ENCODE data around the gene ALG5. TPM values are rescaled to one million over a fixed set of nuclear protein-coding genes. Genes with fewer than 3 reads are reported as not detected.

ALG5 gene
- polyA plus RNA-seq, 2 of the 4 experiments (the other 2 are of a cell fraction), result 34.4 to 69.0 TPM

DNA sequence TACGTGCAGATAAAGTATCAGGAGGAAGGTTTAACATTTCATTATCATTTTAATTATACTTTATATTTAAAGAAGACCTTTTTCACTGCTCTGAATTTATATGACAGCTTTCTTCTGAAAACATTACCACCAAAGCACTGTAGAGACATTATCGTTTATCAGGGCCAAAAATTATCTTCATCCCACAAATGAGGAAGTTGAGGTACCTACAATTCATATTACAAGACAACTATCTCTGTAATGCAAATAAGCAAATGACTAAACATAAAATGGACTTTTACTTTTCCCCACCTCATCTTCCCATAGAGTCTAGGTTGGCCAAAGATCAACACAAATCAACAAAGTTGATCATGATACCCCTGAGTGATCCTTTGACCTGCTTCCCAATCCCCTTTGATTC is 48.2 kb downstream of the ALG5 start:
- ChIA-PET CTCF (no interaction called here), POLR2A (no interaction called here)
- DNase-seq (ENCODE audit: low read depth in 1 of 2, low spot score in 1 of 2) (no peak), FAIRE-seq (no peak), ATAC-seq (no peak)
- 87% methylated on average over 2 of the region's 2 CpGs for WGBS (ENCODE audit: missing lambda C conversion rate)
- TF ChIP-seq HDAC2 (IDR thresholded peaks at IDR 0.05) (no peak), MAFK (IDR thresholded peaks at IDR 0.05; ENCODE audit: partially characterized antibody) (no peak), EHF (CRISPR knock-in tag; IDR thresholded peaks at IDR 0.05) (no peak), GATA3 (IDR thresholded peaks at IDR 0.05; ENCODE audit: borderline replicate concordance) (no peak), RCOR1 (IDR thresholded peaks at IDR 0.05; ENCODE audit: low read depth, low read length) (no peak)
- TF ChIP-seq, protein P1, sequence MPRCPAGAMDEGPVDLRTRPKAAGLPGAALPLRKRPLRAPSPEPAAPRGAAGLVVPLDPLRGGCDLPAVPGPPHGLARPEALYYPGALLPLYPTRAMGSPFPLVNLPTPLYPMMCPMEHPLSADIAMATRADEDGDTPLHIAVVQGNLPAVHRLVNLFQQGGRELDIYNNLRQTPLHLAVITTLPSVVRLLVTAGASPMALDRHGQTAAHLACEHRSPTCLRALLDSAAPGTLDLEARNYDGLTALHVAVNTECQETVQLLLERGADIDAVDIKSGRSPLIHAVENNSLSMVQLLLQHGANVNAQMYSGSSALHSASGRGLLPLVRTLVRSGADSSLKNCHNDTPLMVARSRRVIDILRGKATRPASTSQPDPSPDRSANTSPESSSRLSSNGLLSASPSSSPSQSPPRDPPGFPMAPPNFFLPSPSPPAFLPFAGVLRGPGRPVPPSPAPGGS (IDR thresholded peaks at IDR 0.05), result no peak
- Histone ChIP-seq H3K27ac (no peak overlapping the region), H3K4me2 (no peak overlapping the region), H3K4me3 (no peak overlapping the region), H3K4me1 (no peaks in the 10 kb centered on the region), H3K9me3 (no peaks in the 10 kb centered on the region)

DNA sequence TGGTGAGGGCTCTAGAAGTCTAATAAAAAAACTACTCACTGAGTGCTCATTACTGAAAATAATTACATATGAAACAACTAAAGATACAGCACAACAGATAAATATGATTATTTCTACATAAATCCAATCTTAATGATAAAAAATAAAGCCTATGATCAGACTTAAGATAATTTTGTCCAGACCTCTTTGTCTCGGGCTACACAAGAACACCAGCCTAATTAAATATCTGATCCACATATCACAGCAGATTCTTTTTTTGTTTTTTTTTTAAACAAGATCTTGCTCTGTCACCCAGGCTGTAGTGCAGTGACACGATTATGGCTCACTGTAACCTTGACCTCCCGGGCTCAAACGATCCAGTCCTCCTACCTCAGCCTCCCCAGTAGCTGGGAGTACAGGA is 48.8 kb downstream of the ALG5 start:
- DNase-seq (ENCODE audit: low read depth in 1 of 2, low spot score in 1 of 2), result no peak
- no peaks in the 10 kb centered on the region for H3K9me3 ChIP-seq
- no peak overlapping the region for H3K4me2 ChIP-seq
- 89% methylated on average over 4 of the region's 4 CpGs for WGBS (ENCODE audit: missing lambda C conversion rate)
- FAIRE-seq, result no peak
- POLR2A ChIA-PET, result no interaction called here
- no peak overlapping the region for H3K4me3 ChIP-seq
- ATAC-seq, result no peak
- TF ChIP-seq, protein P2, sequence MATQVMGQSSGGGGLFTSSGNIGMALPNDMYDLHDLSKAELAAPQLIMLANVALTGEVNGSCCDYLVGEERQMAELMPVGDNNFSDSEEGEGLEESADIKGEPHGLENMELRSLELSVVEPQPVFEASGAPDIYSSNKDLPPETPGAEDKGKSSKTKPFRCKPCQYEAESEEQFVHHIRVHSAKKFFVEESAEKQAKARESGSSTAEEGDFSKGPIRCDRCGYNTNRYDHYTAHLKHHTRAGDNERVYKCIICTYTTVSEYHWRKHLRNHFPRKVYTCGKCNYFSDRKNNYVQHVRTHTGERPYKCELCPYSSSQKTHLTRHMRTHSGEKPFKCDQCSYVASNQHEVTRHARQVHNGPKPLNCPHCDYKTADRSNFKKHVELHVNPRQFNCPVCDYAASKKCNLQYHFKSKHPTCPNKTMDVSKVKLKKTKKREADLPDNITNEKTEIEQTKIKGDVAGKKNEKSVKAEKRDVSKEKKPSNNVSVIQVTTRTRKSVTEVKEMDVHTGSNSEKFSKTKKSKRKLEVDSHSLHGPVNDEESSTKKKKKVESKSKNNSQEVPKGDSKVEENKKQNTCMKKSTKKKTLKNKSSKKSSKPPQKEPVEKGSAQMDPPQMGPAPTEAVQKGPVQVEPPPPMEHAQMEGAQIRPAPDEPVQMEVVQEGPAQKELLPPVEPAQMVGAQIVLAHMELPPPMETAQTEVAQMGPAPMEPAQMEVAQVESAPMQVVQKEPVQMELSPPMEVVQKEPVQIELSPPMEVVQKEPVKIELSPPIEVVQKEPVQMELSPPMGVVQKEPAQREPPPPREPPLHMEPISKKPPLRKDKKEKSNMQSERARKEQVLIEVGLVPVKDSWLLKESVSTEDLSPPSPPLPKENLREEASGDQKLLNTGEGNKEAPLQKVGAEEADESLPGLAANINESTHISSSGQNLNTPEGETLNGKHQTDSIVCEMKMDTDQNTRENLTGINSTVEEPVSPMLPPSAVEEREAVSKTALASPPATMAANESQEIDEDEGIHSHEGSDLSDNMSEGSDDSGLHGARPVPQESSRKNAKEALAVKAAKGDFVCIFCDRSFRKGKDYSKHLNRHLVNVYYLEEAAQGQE (IDR thresholded peaks at IDR 0.05), result no peak
- no peak for TF ChIP-seq ZFP36 (IDR thresholded peaks at IDR 0.05; ENCODE audit: borderline replicate concordance, partially characterized antibody)
- no peak for TF ChIP-seq KDM5A (IDR thresholded peaks at IDR 0.05)
- TF ChIP-seq NFE2L2 (conservative IDR thresholded peaks at IDR 0.05; ENCODE audit: low read length), result no peak
- CTCF ChIA-PET, result no interaction called here
- H3K4me1 ChIP-seq, result no peaks in the 10 kb centered on the region
- no peak overlapping the region for H3K27ac ChIP-seq

DNA sequence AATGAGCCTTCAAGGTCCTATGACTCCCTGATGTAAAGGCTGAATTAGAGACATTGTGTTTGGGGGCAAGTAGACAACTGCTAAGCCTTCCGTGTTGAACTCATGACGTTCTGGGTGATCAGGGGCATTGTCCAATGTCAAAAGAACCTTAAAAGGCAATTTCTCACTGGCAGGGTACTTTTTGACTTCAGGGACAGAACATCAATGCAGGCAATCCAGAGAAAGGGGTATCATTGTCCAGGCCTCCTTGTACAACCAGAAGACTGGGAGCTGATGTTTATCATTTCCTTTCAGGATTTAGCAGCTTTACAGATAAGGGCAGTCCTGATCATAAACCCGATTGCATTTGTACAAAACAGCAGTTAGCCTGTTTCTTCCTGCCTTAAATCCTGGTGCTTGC is 54.1 kb downstream of the ALG5 start:
- ChIA-PET CTCF (interaction anchor here (0.6 kb wide), 1 partner anchor 10 kb away, joined by 3 read pairs; no protein-coding TSS in a partner anchor), POLR2A (no interaction called here)

DNA sequence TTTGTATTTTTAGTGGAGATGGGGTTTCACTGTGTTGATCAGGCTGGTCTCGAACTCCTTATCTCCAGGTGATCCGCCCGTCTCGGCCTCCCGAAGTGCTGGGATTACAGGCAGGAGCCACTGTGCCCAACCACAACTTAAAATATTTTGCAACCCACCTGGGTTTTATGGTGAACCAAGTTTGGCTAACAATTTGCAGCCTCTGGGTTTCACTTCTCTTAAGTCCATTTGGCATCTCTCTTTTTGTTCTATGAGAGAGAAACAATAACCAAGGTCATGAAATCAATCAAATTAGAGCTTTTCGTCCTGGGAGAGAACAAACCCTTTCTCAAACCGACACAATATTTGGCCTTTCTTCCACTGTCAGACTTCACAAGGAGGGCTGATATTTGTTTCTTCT is 73.5 kb downstream of the ALG5 start:
- ChIA-PET POLR2A (no interaction called here), CTCF (no interaction called here)
- 46% methylated on average over 7 of the region's 7 CpGs for WGBS (ENCODE audit: missing lambda C conversion rate)
- Histone ChIP-seq H3K4me1 (no peaks in the 10 kb centered on the region), H3K4me2 (no peak overlapping the region), H3K27ac (no peak overlapping the region), H3K4me3 (no peak overlapping the region), H3K9me3 (no peaks in the 10 kb centered on the region; the same call in 2 of the 3 replicates)
- DNase-seq (ENCODE audit: low read depth in 1 of 2, low spot score in 1 of 2) (no peak), FAIRE-seq (no peak), ATAC-seq (no peak)
- TF ChIP-seq CHD2 (IDR thresholded peaks at IDR 0.05; ENCODE audit: low read length, partially characterized antibody) (no peak), EHF (CRISPR knock-in tag; IDR thresholded peaks at IDR 0.05) (no peak), HOXA7 (CRISPR knock-in tag; IDR thresholded peaks at IDR 0.05) (no peak), BHLHE40 (IDR thresholded peaks at IDR 0.05; ENCODE audit: low read depth, low read length) (no peak), HDAC2 (IDR thresholded peaks at IDR 0.05) (no peak), FOSL2 (IDR thresholded peaks at IDR 0.05) (no peak), FOSL2 (CRISPR knock-in tag; IDR thresholded peaks at IDR 0.05) (no peak), ZNF302 (CRISPR knock-in tag; IDR thresholded peaks at IDR 0.05) (no peak), POLR2A (IDR thresholded peaks at IDR 0.05; ENCODE audit: low read length) (no peak), MAFK (IDR thresholded peaks at IDR 0.05; ENCODE audit: partially characterized antibody) (no peak), RFX5 (IDR thresholded peaks at IDR 0.05) (no peak), SMC3 (IDR thresholded peaks at IDR 0.05) (no peak), RCOR1 (IDR thresholded peaks at IDR 0.05; ENCODE audit: low read depth, low read length) (no peak), EP300 (IDR thresholded peaks at IDR 0.05) (no peak), TP53 (CRISPR knock-in tag; IDR thresholded peaks at IDR 0.05) (no peak), ZSCAN20 (CRISPR knock-in tag; IDR thresholded peaks at IDR 0.05) (no peak), RARB (CRISPR knock-in tag; IDR thresholded peaks at IDR 0.05) (no peak), EHMT2 (IDR thresholded peaks at IDR 0.05; ENCODE audit: low read depth) (no peak)
- TF ChIP-seq, protein P3, sequence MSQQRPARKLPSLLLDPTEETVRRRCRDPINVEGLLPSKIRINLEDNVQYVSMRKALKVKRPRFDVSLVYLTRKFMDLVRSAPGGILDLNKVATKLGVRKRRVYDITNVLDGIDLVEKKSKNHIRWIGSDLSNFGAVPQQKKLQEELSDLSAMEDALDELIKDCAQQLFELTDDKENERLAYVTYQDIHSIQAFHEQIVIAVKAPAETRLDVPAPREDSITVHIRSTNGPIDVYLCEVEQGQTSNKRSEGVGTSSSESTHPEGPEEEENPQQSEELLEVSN (IDR thresholded peaks at IDR 0.05; ENCODE audit: borderline replicate concordance, low read depth), result no peak

More for the DNA sequence above, 54.1 kb downstream of the ALG5 start:
- Histone ChIP-seq H3K4me2 (no peak overlapping the region), H3K4me3 (no peak overlapping the region), H3K27ac (no peak overlapping the region), H3K4me1 (no peaks in the 10 kb centered on the region), H3K9me3 (no peaks in the 10 kb centered on the region)
- no peak for ATAC-seq
- no peak for FAIRE-seq
- 68% methylated on average over 3 of the region's 3 CpGs for WGBS (ENCODE audit: missing lambda C conversion rate)
- no peak for TF ChIP-seq NR3C1 (IDR thresholded peaks at IDR 0.05)
- no peak for DNase-seq (ENCODE audit: low read depth in 1 of 2, low spot score in 1 of 2)

All from A549 (cell line).